Fibroblast of skin of scalp (primary cell): ENCODE data around the gene DDT. TPM values are rescaled to one million over a fixed set of nuclear protein-coding genes. Genes with fewer than 3 reads are reported as not detected.
"Not testable (repeated sequence)": the region's sequence is repeated elsewhere in the genome, so short reads cannot be mapped to it uniquely, and the experiment has no call there.

Source experiments
- DNase-seq: peaks from one replicate; pipeline ENCODE4 v3.0.0-alpha.2; 2013
- polyA plus RNA-seq, 2 experiments: library from polyadenylated mRNA; unstranded; fragments of 120-200 nt; gene quantifications; one replicate each; pipeline ENCODE4 v1.2.1, GENCODE V29; 2013; ENCODE audit not compliant: insufficient read length in 2 of 2

The DDT gene
- 91.1 TPM for polyA plus RNA-seq (2013, experiment 1 of 2; ENCODE audit: insufficient read length)
- 83.4 TPM for polyA plus RNA-seq (2013, experiment 2 of 2; ENCODE audit: insufficient read length)

DNA sequence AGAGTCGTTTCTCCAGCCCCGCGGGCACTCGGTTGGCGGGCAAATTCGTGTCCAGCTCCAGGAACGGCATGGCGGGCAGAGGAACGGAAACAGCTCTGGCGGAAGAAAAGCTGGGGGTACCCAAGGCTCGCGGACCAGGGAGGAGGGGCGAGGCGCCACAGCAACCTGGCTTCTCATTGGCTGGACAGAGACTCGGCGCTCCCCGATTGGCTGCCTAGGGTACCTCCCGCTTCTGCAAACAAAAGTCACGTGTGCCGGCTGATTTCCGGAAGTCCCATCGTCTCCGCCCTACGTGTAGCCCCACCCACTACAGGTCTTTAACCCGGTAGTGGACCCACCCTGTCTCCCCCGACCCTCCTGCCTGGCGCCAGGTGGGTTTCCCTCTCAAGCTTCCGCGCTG is at the start of gene DDT:
Gene DDT (minus strand): TSS at position 97 of the 400 bp plus-strand sequence. CDS start 27 bp downstream, at position 70.
- DNase-seq, result not testable (repeated sequence)

GRCh38 chr22:24023204-24023789 is 49.1 kb upstream of the DDT start:
- no peak for DNase-seq

- DNase-seq, result no peak
Observed at GRCh38 chr22:24021304-24021703, 47.1 kb upstream of the DDT start.

- no peak for DNase-seq
Observed at GRCh38 chr22:24016156-24016555, 41.9 kb upstream of the DDT start.

GRCh38 chr22:24011735-24012068 is 37.5 kb upstream of the DDT start:
- no peak for DNase-seq

- no peak for DNase-seq
Observed at GRCh38 chr22:24010018-24010391, 35.8 kb upstream of the DDT start.

- DNase-seq, result no peak
Observed at GRCh38 chr22:24009227-24010017, 35.2 kb upstream of the DDT start.

DNA sequence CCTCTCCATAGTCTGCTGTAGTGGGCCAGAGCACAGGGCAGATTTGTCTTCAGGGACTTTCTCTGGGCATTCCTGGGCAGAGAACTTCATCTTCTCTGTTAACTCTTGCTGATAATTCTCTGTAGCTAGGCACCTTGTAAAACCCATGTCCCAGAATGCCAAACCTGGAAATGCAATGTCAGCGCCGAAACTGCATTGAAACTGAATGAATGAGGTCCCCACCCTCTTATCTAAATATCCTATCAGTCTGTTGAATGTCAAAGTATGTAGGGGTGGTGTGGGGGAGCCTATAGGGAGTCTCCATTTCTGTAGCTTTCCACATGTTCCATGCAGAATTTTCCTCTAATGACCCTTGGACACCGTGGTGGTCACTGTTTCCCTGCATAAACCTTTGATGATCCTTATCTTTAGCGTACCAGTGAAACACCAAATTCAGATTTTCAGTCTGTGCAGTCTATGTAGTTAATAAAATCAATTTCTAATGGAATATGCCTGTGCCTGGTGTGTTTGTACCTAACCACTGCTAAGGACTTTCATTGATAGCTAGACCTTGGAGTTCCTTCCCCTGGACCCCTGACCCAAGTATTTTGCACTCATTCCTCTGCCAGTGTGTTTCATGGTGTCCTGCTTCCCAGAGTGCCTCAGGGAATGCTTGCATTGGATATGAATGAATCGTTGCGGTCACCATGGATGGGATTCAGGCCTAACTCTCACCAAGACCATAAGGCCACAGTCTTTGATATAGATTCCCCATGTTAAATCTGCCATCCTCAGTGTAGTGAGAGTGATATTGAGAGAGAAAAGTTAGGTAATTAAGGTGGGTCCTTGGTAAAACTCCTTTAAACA is 34.4 kb upstream of the DDT start:
- DNase-seq, result no peak

GRCh38 chr22:24008022-24008283 is 33.7 kb upstream of the DDT start:
- no peak for DNase-seq

- DNase-seq, result no peak
Observed at GRCh38 chr22:24007253-24008021, 33.2 kb upstream of the DDT start.

GRCh38 chr22:24006914-24007214 is 32.6 kb upstream of the DDT start:
- DNase-seq, result no peak

GRCh38 chr22:24006207-24006913 is 32.1 kb upstream of the DDT start:
- DNase-seq, result no peak

GRCh38 chr22:24005201-24005600 is 31.0 kb upstream of the DDT start, which contains the start of gene GSTT4:
GSTT4 (minus strand) TSS chr22:24005453; CDS start chr22:24005356, 97 bp downstream.
- no peak for DNase-seq

DNA sequence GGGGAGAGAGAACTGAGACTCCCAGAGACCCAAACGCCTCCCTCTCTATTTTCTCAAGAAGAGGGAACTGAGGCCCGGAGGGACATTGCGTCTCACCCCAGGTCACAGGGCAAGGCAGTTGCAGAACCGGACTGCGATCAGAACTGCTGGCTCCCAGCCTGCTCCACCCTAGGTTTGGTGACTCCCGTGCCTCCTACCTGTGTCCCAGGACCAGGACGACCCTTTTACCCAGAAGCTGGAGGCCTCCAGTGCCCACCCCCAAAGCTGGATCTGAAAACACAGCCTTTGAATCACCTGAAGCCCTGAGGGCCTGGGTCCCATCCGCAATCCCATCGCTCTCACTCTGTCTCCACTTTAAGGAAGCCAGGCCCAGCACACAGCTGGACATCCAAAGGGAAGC is 29.6 kb upstream of the DDT start:
- no peak for DNase-seq

DNA sequence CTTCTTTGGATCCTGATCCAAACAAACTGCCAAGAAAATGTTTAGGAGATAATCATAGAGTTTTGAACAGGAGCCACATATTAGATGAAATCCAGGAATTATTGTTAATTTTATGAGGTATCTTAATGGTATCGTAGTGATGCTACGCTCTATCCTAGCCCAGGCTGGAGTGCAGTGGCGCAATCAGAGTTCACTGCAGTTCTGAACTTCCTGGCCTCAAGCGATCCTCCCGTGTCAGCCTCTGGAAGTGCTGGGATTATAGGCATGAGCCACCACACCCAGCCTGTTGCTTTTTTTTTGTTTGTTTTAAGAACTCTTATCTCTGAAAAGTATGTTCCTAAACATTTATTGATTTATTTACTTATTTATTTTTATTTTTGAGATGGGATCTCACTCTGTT is 28.6 kb upstream of the DDT start:
- no peak for DNase-seq

- DNase-seq, result no peak
Observed at GRCh38 chr22:24002272-24002671, 28.0 kb upstream of the DDT start.

GRCh38 chr22:24001314-24001713 is 27.1 kb upstream of the DDT start:
- no peak for DNase-seq

DNA sequence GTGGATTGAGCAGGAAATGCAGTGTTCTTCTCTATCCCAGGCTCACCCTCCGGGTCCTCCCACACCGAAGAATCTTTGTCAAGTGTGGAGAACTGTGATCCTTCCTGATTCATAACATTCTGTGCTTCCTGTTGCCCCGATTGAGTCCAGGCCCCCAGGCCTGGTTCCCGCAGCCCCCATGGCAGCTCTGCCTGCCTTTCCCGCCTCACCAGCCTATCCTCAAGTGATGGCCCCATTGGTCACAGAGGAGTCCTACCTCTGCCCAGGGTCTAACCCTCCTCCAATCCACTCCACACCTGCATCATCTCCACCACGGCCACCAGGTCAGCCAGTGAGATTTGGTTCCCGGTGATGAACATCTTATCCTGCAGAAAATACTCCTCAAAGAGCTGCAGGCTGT is 25.5 kb upstream of the DDT start:
- not testable (repeated sequence) for DNase-seq

- DNase-seq, result no peak
Observed at GRCh38 chr22:23997092-23997491, 22.9 kb upstream of the DDT start.

- DNase-seq, result not testable (repeated sequence)
Observed at GRCh38 chr22:23993581-23994177, 19.4 kb upstream of the DDT start.

DNA sequence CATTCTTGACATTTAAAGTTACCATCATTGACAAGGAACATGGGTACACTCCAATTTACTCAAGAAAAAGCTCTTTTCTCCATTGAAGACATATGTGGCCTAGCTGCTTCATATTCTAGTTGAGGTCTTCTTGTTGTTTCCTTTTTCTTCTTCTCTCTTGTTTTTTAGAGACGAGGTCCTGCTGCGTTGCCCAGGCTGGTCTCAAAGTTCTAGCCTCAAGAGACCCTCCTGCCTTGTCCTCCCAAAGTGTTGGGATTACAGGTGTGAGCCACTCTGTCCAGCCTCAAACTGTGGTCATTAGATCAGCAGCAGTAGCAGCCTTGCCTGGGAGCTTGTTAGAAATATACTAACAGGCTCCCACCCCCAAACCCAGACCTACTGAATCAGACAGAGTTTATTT is 18.8 kb upstream of the DDT start:
- not testable (repeated sequence) for DNase-seq
